ENCODE data around the gene GRIP2. TPM values are rescaled to one million over a fixed set of nuclear protein-coding genes. Genes with fewer than 3 reads are reported as not detected.

The GRIP2 gene
- polyA plus RNA-seq, 3 donors = not detected

- no peaks in the 10 kb centered on the region for H3K4me1 ChIP-seq (ENCODE audit: control insufficient read depth in 1 of 2, insufficient read depth in 2 of 2, low read length in 2 of 2)
- no peak overlapping the region for H3K27ac ChIP-seq (ENCODE audit: low read depth in 1 of 2, low read length in 2 of 2)
- no peaks in the 10 kb centered on the region for H3K4me1 Mint-ChIP-seq
- H4K20me1 ChIP-seq (ENCODE audit: insufficient read depth, low read length) = peaks cover 92% of the 10 kb centered on the region
- no peaks in the 10 kb centered on the region for H3K27me3 ChIP-seq (ENCODE audit: control insufficient read depth in 2 of 2, insufficient read depth in 2 of 2, low read length in 2 of 2)
- intact Hi-C loops (cut with micrococcal nuclease) = no loop called here
- H3K4me2 ChIP-seq (replicated peaks; ENCODE audit: extremely low read depth, low read length, poor library complexity, severe bottlenecking) = no peak overlapping the region
- TF ChIP-seq, protein P1, sequence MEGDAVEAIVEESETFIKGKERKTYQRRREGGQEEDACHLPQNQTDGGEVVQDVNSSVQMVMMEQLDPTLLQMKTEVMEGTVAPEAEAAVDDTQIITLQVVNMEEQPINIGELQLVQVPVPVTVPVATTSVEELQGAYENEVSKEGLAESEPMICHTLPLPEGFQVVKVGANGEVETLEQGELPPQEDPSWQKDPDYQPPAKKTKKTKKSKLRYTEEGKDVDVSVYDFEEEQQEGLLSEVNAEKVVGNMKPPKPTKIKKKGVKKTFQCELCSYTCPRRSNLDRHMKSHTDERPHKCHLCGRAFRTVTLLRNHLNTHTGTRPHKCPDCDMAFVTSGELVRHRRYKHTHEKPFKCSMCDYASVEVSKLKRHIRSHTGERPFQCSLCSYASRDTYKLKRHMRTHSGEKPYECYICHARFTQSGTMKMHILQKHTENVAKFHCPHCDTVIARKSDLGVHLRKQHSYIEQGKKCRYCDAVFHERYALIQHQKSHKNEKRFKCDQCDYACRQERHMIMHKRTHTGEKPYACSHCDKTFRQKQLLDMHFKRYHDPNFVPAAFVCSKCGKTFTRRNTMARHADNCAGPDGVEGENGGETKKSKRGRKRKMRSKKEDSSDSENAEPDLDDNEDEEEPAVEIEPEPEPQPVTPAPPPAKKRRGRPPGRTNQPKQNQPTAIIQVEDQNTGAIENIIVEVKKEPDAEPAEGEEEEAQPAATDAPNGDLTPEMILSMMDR (IDR thresholded peaks at IDR 0.05) = no peak
- H3K36me3 Mint-ChIP-seq = peaks cover 96 to 100% of the 10 kb centered on the region in 2 donors
- no peaks in the 10 kb centered on the region for H3K9me3 Mint-ChIP-seq
- WGBS (ENCODE audit: insufficient coverage) = 98% methylated on average over 9 of the region's 13 CpGs
- no peak for DNase-seq
- no peak overlapping the region for H3K4me3 ChIP-seq (replicated peaks in 1 of 3; ENCODE audit: low read depth in 2 of 3, low read length in 3 of 3)
- H3K9ac ChIP-seq (ENCODE audit: insufficient read depth, low read length, poor library complexity, severe bottlenecking) = no peak overlapping the region
- H3K79me2 ChIP-seq (ENCODE audit: insufficient read depth, low read length) = no peaks in the 10 kb centered on the region
- peaks cover 99 to 100% of the 10 kb centered on the region in 2 donors for H3K36me3 ChIP-seq (replicated peaks in 1 of 2; ENCODE audit: control insufficient read depth in 1 of 2, insufficient read depth in 2 of 2, low read length in 2 of 2)
- no peaks in the 10 kb centered on the region for H3K27me3 Mint-ChIP-seq (ENCODE audit: low read depth in 3 of 3)
- H2AFZ ChIP-seq (ENCODE audit: insufficient read depth, low read depth, low read length, poor library complexity, severe bottlenecking) = no peak overlapping the region
- H3K27ac Mint-ChIP-seq = peak overlapping the region in 1 of 7 donors; percentile 1
- no peak overlapping the region for H3K4me3 Mint-ChIP-seq
- H3K9me3 ChIP-seq (replicated peaks in 1 of 2; ENCODE audit: control insufficient read depth in 1 of 2, insufficient read depth in 1 of 2, low read length in 2 of 2) = no peaks in the 10 kb centered on the region
These were observed 58.5 kb downstream of the GRIP2 start for GRCh38 chr3:14481646-14482036.

DNA sequence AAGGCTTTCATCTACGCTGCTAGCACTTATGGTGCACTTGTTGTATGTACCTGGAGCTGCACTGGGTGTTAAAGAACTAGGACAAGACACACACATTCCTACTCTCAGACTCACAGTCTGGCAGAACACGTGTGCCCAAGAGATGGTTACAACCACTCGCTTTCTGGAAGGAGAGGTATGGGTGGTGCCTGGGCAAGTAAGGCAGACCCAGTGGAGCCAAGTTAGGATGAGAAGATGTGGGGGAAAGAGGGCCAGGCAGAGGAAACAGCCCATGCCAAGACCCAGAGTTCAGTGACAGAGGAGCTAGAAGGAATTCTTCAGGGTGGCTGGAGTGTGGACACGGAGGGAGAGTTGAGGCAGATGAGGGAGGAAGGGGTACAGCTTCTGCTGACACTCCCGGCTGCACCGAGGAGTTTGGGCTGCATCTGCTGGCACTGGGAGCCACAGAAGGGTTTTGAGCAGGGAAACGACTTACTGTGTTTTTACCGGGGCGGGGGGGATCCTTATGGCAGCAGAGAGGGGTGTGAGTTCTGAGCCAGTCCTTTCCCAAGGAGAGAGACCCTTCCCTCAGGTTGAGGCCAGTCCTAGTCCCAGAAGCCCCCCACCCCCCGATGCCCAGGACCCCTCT lies 59.0 kb downstream of the GRIP2 start:
- Mint-ChIP-seq H3K27ac (peak overlapping the region in 2 of 7 donors; percentile 6 to 67), H3K4me3 (no peak overlapping the region), H3K27me3 (ENCODE audit: low read depth in 3 of 3) (no peaks in the 10 kb centered on the region), H3K4me1 (no peaks in the 10 kb centered on the region), H3K36me3 (peaks cover 96 to 100% of the 10 kb centered on the region in 2 donors), H3K9me3 (no peaks in the 10 kb centered on the region)
- Histone ChIP-seq H2AFZ (ENCODE audit: insufficient read depth, low read depth, low read length, poor library complexity, severe bottlenecking) (no peak overlapping the region), H3K9ac (ENCODE audit: insufficient read depth, low read length, poor library complexity, severe bottlenecking) (no peak overlapping the region), H3K4me2 (replicated peaks; ENCODE audit: extremely low read depth, low read length, poor library complexity, severe bottlenecking) (no peak overlapping the region), H3K27ac (ENCODE audit: low read depth in 1 of 2, low read length in 2 of 2) (no peak overlapping the region), H4K20me1 (ENCODE audit: insufficient read depth, low read length) (peaks cover 92% of the 10 kb centered on the region), H3K4me1 (ENCODE audit: control insufficient read depth in 1 of 2, insufficient read depth in 2 of 2, low read length in 2 of 2) (no peaks in the 10 kb centered on the region), H3K36me3 (replicated peaks in 1 of 2; ENCODE audit: control insufficient read depth in 1 of 2, insufficient read depth in 2 of 2, low read length in 2 of 2) (peaks cover 99 to 100% of the 10 kb centered on the region in 2 donors), H3K79me2 (ENCODE audit: insufficient read depth, low read length) (no peaks in the 10 kb centered on the region), H3K27me3 (ENCODE audit: control insufficient read depth in 2 of 2, insufficient read depth in 2 of 2, low read length in 2 of 2) (no peaks in the 10 kb centered on the region), H3K9me3 (replicated peaks in 1 of 2; ENCODE audit: control insufficient read depth in 1 of 2, insufficient read depth in 1 of 2, low read length in 2 of 2) (no peaks in the 10 kb centered on the region), H3K4me3 (replicated peaks in 1 of 3; ENCODE audit: low read depth in 2 of 3, low read length in 3 of 3) (no peak overlapping the region)
- intact Hi-C loops (cut with micrococcal nuclease) = no loop called here
- WGBS (ENCODE audit: insufficient coverage) = 95% methylated on average over 6 of the region's 10 CpGs
- TF ChIP-seq, protein P1 (IDR thresholded peaks at IDR 0.05) = no peak
- no peak for DNase-seq

All from CD14-positive monocyte (primary cell).